Cardiac fibroblast (primary cell): ENCODE results near the gene MAP3K5.

Experiments
- DNase-seq, 2 donors: peaks; one replicate each; pipeline versions ENCODE4 v3.0.0 to v3.0.0-alpha.2; 2010; ENCODE audit warnings: low read depth in 2 of 2
- H3K4me3 ChIP-seq, 2 donors: replicated peaks in 1 of 2; 1 replicate in 1 of 2; 2 replicates in 1 of 2; pipeline ENCODE4 v1.5.1; 2011; ENCODE audit warnings: low read depth in 2 of 2, low read length in 2 of 2, mild to moderate bottlenecking in 2 of 2, moderate library complexity in 1 of 2
- TF ChIP-seq, protein P1 (sequence below): IDR thresholded peaks from one replicate; pipeline ENCODE4 v1.5.1; 2011; ENCODE audit warnings: low read depth, mild to moderate bottlenecking, low read length, inconsistent platforms

MAP3K5 gene

DNA sequence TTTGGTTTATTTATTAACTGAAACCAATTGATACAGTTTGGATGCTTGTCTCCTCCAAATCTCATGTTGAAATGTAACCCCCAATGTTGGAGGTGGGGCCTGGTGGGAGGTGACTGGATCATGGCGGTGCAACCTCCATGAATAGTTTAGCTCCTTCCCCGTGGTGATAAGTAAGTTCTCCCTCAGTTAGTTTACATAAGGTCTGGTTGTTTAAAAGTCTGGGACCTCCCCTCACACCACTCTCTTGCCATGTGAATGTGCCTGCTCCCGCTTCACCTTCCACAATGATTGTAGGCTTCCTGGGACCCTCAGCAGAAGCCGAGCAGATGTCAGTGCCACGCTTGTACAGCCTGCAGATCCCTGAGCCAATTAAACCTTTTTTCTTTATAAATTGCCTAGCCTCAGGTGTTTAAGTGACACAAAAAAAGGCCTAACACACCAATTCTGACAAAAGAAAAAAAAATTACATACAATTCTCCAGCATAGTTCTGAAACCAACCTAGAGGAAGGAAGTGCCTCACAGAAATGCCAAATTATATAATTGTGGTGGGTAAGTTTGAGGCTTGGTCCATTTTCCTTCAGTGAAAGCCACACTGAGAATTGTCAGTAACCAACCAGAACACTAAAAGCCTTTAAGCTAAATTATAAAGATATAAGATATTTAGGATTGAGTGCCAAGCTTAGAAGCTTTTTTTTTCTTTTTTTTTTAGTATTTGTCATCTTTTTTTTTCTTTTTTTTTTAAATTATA lies 257.1 kb downstream of the MAP3K5 start:
- TF ChIP-seq, protein P1, sequence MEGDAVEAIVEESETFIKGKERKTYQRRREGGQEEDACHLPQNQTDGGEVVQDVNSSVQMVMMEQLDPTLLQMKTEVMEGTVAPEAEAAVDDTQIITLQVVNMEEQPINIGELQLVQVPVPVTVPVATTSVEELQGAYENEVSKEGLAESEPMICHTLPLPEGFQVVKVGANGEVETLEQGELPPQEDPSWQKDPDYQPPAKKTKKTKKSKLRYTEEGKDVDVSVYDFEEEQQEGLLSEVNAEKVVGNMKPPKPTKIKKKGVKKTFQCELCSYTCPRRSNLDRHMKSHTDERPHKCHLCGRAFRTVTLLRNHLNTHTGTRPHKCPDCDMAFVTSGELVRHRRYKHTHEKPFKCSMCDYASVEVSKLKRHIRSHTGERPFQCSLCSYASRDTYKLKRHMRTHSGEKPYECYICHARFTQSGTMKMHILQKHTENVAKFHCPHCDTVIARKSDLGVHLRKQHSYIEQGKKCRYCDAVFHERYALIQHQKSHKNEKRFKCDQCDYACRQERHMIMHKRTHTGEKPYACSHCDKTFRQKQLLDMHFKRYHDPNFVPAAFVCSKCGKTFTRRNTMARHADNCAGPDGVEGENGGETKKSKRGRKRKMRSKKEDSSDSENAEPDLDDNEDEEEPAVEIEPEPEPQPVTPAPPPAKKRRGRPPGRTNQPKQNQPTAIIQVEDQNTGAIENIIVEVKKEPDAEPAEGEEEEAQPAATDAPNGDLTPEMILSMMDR = no peak
- H3K4me3 ChIP-seq = no peak overlapping the region
- DNase-seq = no peak

DNA sequence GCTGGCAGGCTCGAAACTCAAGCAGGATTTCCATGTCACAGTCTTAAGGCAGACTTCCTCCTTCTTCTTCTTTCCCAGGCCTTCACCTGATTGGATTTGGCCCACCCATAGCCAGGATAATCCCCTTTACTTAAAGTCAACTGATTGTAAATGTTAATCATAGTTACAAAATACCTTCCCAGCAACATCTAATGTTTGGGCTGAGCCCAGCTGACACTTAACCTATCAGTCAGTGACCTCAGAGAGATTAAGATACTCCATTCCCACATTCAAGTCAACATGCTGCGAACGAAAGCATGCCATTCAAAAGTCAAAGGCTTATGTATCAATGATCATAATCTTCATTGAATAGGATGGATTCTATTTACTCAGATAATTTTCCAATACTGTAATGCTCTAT lies 258.0 kb downstream of the MAP3K5 start:
- H3K4me3 ChIP-seq = no peak overlapping the region
- TF ChIP-seq, protein P1 = no peak
- no peak for DNase-seq

GRCh38 chr6:136533487-136533886 lies 258.8 kb downstream of the MAP3K5 start:
- DNase-seq = no peak
- TF ChIP-seq, protein P1 = no peak
- no peak overlapping the region for H3K4me3 ChIP-seq

- no peak overlapping the region for H3K4me3 ChIP-seq
- TF ChIP-seq, protein P1 = no peak
- DNase-seq = no peak
Observed at GRCh38 chr6:136532030-136532429, 260.2 kb downstream of the MAP3K5 start.

GRCh38 chr6:136529710-136530109 lies 262.6 kb downstream of the MAP3K5 start:
- no peak overlapping the region for H3K4me3 ChIP-seq
- TF ChIP-seq, protein P1 = no peak
- DNase-seq = no peak

GRCh38 chr6:136528477-136528876 lies 263.8 kb downstream of the MAP3K5 start:
- H3K4me3 ChIP-seq = no peak overlapping the region
- no peak for DNase-seq
- TF ChIP-seq, protein P1 = no peak

DNA sequence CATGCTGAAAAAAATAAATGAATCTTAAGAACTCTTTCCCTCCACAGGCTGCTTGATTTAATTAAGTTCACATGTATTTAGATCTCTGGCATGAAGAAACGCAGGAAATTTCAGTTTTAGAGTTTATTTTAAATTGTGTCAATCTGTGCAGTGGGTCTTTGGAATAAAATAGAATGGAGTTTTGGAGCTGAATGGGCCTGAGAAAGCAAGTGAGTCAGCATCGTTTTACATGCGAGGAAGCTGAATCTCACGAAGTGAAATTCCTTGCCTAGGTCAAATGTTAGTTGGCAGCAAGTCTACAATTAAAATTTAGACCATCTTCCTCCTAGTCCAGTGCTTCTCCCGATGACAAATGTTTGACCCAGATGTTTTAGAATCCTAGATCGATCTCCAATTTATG lies 264.4 kb downstream of the MAP3K5 start:
- DNase-seq = no peak
- TF ChIP-seq, protein P1 = no peak
- no peak overlapping the region for H3K4me3 ChIP-seq
